ENCODE measurements around the gene LRP2.

The LRP2 gene

GRCh38 chr2:169089182-169089581, 273.2 kb downstream of the LRP2 start:
- no peaks in the 10 kb centered on the region for H3K36me3 ChIP-seq (ENCODE audit: insufficient read depth, low read length)
- H3K27me3 ChIP-seq (ENCODE audit: insufficient read depth, low read length) = peaks cover 3% of the 10 kb centered on the region
- H3K9me3 ChIP-seq (ENCODE audit: low read length) = no peaks in the 10 kb centered on the region
- H3K4me1 ChIP-seq (ENCODE audit: insufficient read depth, low read length) = no peaks in the 10 kb centered on the region
- H3K4me3 ChIP-seq (ENCODE audit: low read length) = no peak overlapping the region
- no peak overlapping the region for H2AFZ ChIP-seq (ENCODE audit: low read depth, low read length)

DNA sequence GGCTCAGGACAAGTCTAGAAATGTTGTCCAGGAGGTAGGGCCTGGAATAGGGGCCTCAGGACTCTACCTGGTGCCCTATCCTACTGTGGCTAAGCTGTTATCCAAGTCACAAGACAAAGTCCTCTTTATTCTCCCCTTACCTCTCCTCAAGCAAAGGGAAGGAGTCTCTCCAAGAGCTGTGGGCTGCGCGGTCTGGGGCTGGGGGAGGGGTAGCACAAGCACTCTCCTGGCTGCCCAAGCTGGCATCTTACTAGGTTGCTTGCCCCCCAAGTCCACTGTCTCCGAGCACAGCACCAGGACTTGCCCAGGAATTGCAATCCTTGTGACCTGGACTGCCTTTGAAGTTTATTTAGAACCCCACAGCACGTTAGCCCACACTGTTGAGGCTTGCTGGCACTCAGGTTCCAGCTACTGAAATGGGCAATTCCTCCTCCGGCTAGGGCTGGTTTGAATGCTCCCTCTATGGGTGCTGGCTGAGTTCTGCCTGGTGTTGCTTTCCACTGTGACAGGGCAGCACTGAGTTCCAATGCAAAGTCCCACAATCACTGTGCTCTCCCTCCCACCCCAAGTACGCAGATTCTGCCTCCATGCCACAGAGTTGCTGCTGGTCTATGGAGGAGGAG, 274.5 kb downstream of the LRP2 start:
- Histone ChIP-seq H2AFZ (ENCODE audit: low read depth, low read length) (no peak overlapping the region), H3K9me3 (ENCODE audit: low read length) (no peaks in the 10 kb centered on the region), H3K36me3 (ENCODE audit: insufficient read depth, low read length) (no peaks in the 10 kb centered on the region), H3K4me3 (ENCODE audit: low read length) (no peak overlapping the region), H3K27me3 (ENCODE audit: insufficient read depth, low read length) (peaks cover under 1% of the 10 kb centered on the region), H3K4me1 (ENCODE audit: insufficient read depth, low read length) (no peaks in the 10 kb centered on the region)

DNA sequence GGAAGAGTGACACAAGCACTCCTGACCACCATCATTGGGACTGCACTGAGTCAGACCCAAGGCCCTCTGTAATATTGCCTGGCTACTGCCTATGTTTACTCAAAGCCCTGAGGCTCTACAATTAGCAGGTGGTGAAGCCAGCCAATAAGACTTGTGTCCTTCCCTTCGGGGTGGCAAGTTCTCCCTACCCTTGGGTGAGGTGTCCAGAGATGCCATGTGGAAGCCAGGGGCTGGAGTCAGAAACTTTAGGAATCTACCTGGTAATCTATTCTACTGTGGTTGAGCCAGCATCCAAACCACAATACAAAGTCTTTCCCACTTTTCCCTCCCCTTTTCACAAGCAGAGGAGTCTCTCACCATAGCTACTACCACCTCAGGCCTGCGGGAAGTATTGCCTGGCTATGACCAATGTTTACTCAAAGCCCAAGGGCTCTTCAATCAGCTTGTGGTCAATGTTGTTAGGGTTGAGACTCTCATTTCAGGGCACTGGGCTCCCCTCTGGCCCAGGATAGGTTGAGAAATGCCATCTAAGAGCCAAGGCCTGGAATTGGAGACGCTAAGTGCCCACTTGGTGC, 275.4 kb downstream of the LRP2 start:
- Histone ChIP-seq H3K9me3 (ENCODE audit: low read length) (no peaks in the 10 kb centered on the region), H3K27me3 (ENCODE audit: insufficient read depth, low read length) (peaks cover 1% of the 10 kb centered on the region), H2AFZ (ENCODE audit: low read depth, low read length) (no peak overlapping the region), H3K4me1 (ENCODE audit: insufficient read depth, low read length) (no peaks in the 10 kb centered on the region), H3K36me3 (ENCODE audit: insufficient read depth, low read length) (no peaks in the 10 kb centered on the region), H3K4me3 (ENCODE audit: low read length) (no peak overlapping the region)

- Histone ChIP-seq H3K4me1 (ENCODE audit: insufficient read depth, low read length) (no peaks in the 10 kb centered on the region), H3K27me3 (ENCODE audit: insufficient read depth, low read length) (peaks cover 6% of the 10 kb centered on the region), H3K36me3 (ENCODE audit: insufficient read depth, low read length) (no peaks in the 10 kb centered on the region), H3K9me3 (ENCODE audit: low read length) (no peaks in the 10 kb centered on the region), H3K4me3 (ENCODE audit: low read length) (no peak overlapping the region), H2AFZ (ENCODE audit: low read depth, low read length) (no peak overlapping the region)
Measured at GRCh38 chr2:169082995-169083394, 279.3 kb downstream of the LRP2 start.

- Histone ChIP-seq H3K27me3 (ENCODE audit: insufficient read depth, low read length) (peaks cover 6% of the 10 kb centered on the region), H3K36me3 (ENCODE audit: insufficient read depth, low read length) (no peaks in the 10 kb centered on the region)
Measured at GRCh38 chr2:169081551-169081950, 280.8 kb downstream of the LRP2 start.

GRCh38 chr2:169080250-169081069, 281.9 kb downstream of the LRP2 start:
- Histone ChIP-seq H3K4me1 (ENCODE audit: insufficient read depth, low read length) (no peaks in the 10 kb centered on the region), H2AFZ (ENCODE audit: low read depth, low read length) (no peak overlapping the region), H3K4me3 (ENCODE audit: low read length) (no peak overlapping the region), H3K9me3 (ENCODE audit: low read length) (no peaks in the 10 kb centered on the region), H3K36me3 (ENCODE audit: insufficient read depth, low read length) (no peaks in the 10 kb centered on the region), H3K27me3 (ENCODE audit: insufficient read depth, low read length) (peaks cover 6% of the 10 kb centered on the region)

More at GRCh38 chr2:169081551-169081950, 280.8 kb downstream of the LRP2 start:
- Histone ChIP-seq H2AFZ (ENCODE audit: low read depth, low read length) (no peak overlapping the region), H3K9me3 (ENCODE audit: low read length) (no peaks in the 10 kb centered on the region), H3K4me1 (ENCODE audit: insufficient read depth, low read length) (no peaks in the 10 kb centered on the region), H3K4me3 (ENCODE audit: low read length) (no peak overlapping the region)

DNA sequence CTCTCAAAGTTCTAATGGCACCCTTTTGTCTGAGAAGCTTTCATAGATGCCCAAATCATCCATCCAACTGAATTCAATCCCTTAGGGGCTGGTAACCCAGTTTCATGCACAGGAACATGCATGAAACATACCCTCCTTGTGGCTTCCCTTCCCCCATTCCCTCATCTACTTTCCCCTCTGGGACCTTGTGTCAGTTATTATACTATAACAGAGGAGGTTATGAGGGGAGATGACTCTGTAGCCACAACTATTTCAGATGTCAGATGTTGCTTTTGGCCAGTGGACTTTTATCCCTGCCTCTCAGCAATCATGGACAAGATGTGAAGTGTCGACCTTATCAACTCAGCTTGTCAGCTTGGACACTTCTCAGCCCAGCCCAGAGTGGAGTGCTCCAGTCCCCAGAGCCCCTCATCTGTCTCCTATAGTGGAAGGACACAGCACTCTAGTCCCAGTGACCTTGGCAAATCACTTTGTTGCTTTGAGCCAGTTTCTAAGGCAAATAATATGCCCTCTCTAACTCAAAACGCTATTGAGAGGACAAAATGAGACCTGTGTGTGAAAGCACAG, 284.6 kb downstream of the LRP2 start:
- peaks cover 6% of the 10 kb centered on the region for H3K27me3 ChIP-seq (ENCODE audit: insufficient read depth, low read length)
- H3K4me3 ChIP-seq (ENCODE audit: low read length) = no peak overlapping the region
- H2AFZ ChIP-seq (ENCODE audit: low read depth, low read length) = no peak overlapping the region
- H3K36me3 ChIP-seq (ENCODE audit: insufficient read depth, low read length) = no peaks in the 10 kb centered on the region
- no peaks in the 10 kb centered on the region for H3K9me3 ChIP-seq (ENCODE audit: low read length)
- H3K4me1 ChIP-seq (ENCODE audit: insufficient read depth, low read length) = no peaks in the 10 kb centered on the region
